Measurements from ENCODE around the gene SIGMAR1.

Gene SIGMAR1

GRCh38 chr9:34664281-34665066 lies 26.9 kb upstream of the SIGMAR1 start:
- DNase-seq (ENCODE audit: low read depth): peak; percentile 80
- peak overlapping the region; percentile 56 for H3K4me3 ChIP-seq (ENCODE audit: low read length)

DNA sequence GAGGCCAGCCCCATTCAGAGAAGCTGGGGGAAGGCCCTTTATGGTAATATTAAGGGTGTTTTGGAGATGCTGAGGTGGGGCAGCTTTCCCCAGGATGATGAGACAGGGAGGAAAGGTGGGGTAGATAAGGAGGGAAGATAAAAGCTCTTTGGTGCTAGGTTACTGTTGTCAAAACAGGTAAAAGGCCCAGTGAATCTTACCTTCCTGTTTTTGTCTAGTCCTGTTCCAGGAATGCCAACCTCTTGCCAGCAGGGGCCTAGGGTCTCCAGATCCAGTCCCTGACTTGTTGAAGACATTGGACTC lies 25.7 kb upstream of the SIGMAR1 start:
- TF ChIP-seq CTCF (IDR thresholded peaks at IDR 0.05; ENCODE audit: insufficient read depth, low read depth, low read length, missing control alignments): no peak
- DNase-seq (ENCODE audit: low read depth): no peak
- H3K4me3 ChIP-seq (ENCODE audit: low read length): no peak overlapping the region

More at GRCh38 chr9:34664281-34665066, 26.9 kb upstream of the SIGMAR1 start:
- peak; percentile 76 for TF ChIP-seq CTCF (IDR thresholded peaks at IDR 0.05; ENCODE audit: insufficient read depth, low read depth, low read length, missing control alignments)

GRCh38 chr9:34662526-34663302 lies 25.1 kb upstream of the SIGMAR1 start, which contains the start of gene CCL27:
Gene CCL27 (minus strand): TSS chr9:34662657. CDS start chr9:34662633, 24 bp downstream.
- TF ChIP-seq CTCF (IDR thresholded peaks at IDR 0.05; ENCODE audit: insufficient read depth, low read depth, low read length, missing control alignments): no peak
- no peak within 1 kb of the TSS for H3K4me3 ChIP-seq (ENCODE audit: low read length)
- peak; percentile 65 for DNase-seq (ENCODE audit: low read depth)

DNA sequence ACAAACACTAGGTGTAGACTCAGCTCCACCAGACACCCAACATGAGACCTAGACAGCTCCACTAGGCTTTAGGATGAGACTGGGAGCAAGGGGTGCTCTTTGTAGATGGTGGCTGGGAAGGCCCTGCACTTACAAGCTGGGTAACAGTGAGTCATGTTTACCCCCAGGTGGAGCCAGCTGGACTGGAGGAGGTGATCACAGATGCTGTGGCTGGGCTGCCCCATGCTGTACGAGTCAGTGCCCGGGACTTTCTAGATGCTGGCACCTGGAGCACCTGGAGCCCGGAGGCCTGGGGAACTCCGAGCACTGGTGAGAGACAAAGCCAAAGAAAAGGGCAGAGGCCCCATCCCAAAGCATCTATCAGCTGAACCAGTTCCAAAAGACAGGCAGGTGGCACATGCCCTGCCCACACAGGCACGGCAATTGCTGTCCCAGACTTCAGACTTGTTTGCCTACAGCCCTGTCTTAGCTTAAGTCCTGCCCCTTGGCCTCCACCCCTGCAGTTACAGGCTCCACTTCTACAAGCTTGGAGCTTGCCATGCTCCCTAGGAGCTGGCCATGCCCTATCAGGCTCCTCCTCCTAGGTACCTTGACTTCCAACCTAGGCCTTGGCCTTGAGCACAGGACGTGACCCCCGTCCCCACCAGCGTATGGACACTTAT lies 22.1 kb upstream of the SIGMAR1 start:
- no peak for TF ChIP-seq CTCF (IDR thresholded peaks at IDR 0.05; ENCODE audit: insufficient read depth, low read depth, low read length, missing control alignments)
- H3K4me3 ChIP-seq (ENCODE audit: low read length): no peak overlapping the region
- DNase-seq (ENCODE audit: low read depth): peak; percentile 70

DNA sequence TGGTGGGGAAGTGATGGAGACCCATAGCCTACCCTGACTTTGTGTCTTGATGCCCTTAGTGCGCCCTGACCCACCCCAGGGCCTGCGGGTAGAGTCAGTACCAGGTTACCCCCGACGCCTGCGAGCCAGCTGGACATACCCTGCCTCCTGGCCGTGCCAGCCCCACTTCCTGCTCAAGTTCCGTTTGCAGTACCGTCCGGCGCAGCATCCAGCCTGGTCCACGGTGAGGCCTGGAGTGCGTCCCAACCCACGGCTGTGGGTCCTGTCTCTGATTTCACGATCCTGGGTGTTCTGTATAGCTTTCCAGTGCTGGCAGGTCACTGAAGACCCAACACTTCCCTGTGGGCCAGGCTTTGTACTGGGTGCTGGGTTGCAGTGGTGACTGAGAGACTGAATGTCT lies 20.9 kb upstream of the SIGMAR1 start:
- no peak for TF ChIP-seq CTCF (IDR thresholded peaks at IDR 0.05; ENCODE audit: insufficient read depth, low read depth, low read length, missing control alignments)
- no peak overlapping the region for H3K4me3 ChIP-seq (ENCODE audit: low read length)
- no peak for DNase-seq (ENCODE audit: low read depth)

- no peak for TF ChIP-seq CTCF (IDR thresholded peaks at IDR 0.05; ENCODE audit: insufficient read depth, low read depth, low read length, missing control alignments)
- H3K4me3 ChIP-seq (ENCODE audit: low read length): no peak overlapping the region
- DNase-seq (ENCODE audit: low read depth): no peak
Measured at GRCh38 chr9:34656992-34657391, 19.4 kb upstream of the SIGMAR1 start.

Data from epithelial cell of esophagus (primary cell).